Left ventricle myocardium inferior (tissue), 1 donor: ENCODE results near the gene PLBD1. TPM values are rescaled to one million over a fixed set of nuclear protein-coding genes. Genes with fewer than 3 reads are reported as not detected.

Source experiments
- DNase-seq: peaks from one replicate; pipeline ENCODE4 v3.0.0-alpha.2; 2020
- H3K27ac ChIP-seq: fragments of 200-600 bp; replicated peaks from 2 replicates; pipeline ENCODE4 v1.8.0; 2021
- H3K27me3 ChIP-seq: fragments of 200-600 bp; 2 replicates; pipeline ENCODE4 v1.8.0; 2021; ENCODE audit warnings: low read depth
- H3K36me3 ChIP-seq: fragments of 200-600 bp; 2 replicates; pipeline ENCODE4 v1.8.0; 2021
- H3K4me1 ChIP-seq: fragments of 200-600 bp; 2 replicates; pipeline ENCODE4 v1.8.0; 2021
- H3K4me3 ChIP-seq: fragments of 200-600 bp; 2 replicates; pipeline ENCODE4 v1.8.0; 2021; ENCODE audit warnings: mild to moderate bottlenecking, moderate library complexity
- H3K9me3 ChIP-seq: fragments of 200-600 bp; replicated peaks from 2 replicates; pipeline ENCODE4 v1.8.0; 2021
- CTCF ChIP-seq: fragments of 200-600 bp; IDR thresholded peaks from 2 replicates; pipeline ENCODE4 v1.8.0; 2021; ENCODE audit warnings: antibody characterized with exemption, mild to moderate bottlenecking, borderline replicate concordance
- intact Hi-C: fragments of 100-400 bp; cut with micrococcal nuclease; formaldehyde crosslinking; loops from one replicate; pipeline ENCODE4 v1.11.0; 2022
- total RNA-seq: library from RNA; stranded (reverse); fragmentation: NEBNext Ultra II Directional; extraction: Animal tissue kit (Norgen Biotek cat#: 25700); gene quantifications from one replicate; pipeline ENCODE4 v1.2.1, GENCODE V29; 2021
- donor health status: DM: no; HTN: yes; CAD: no; lungs with severe emphysema.

Gene PLBD1
- total RNA-seq, 1 donor from 2014 or later = 29.1 TPM

GRCh38 chr12:14564336-14564959 is 3.2 kb downstream of the PLBD1 start:
- Histone ChIP-seq H3K4me3 (no peak overlapping the region), H3K4me1 (peaks cover 34% of the 10 kb centered on the region), H3K27me3 (no peaks in the 10 kb centered on the region), H3K36me3 (no peaks in the 10 kb centered on the region), H3K9me3 (no peaks in the 10 kb centered on the region), H3K27ac (no peak overlapping the region)
- DNase-seq = no peak
- intact Hi-C loops = no loop called here
- TF ChIP-seq CTCF = no peak

GRCh38 chr12:14563046-14563445 is 4.6 kb downstream of the PLBD1 start:
- no peaks in the 10 kb centered on the region for H3K36me3 ChIP-seq
- no peaks in the 10 kb centered on the region for H3K9me3 ChIP-seq
- H3K4me1 ChIP-seq = peaks cover 23% of the 10 kb centered on the region
- H3K27me3 ChIP-seq = no peaks in the 10 kb centered on the region
- no peak for TF ChIP-seq CTCF
- no peak overlapping the region for H3K27ac ChIP-seq
- intact Hi-C loops = no loop called here
- no peak overlapping the region for H3K4me3 ChIP-seq
- no peak for DNase-seq

GRCh38 chr12:14562279-14562678 is 5.4 kb downstream of the PLBD1 start:
- Histone ChIP-seq H3K36me3 (no peaks in the 10 kb centered on the region), H3K27me3 (no peaks in the 10 kb centered on the region), H3K9me3 (no peaks in the 10 kb centered on the region), H3K27ac (no peak overlapping the region), H3K4me1 (peaks cover 19% of the 10 kb centered on the region), H3K4me3 (no peak overlapping the region)
- intact Hi-C loops = no loop called here
- TF ChIP-seq CTCF = no peak
- DNase-seq = no peak

GRCh38 chr12:14561677-14562238 is 5.9 kb downstream of the PLBD1 start:
- Histone ChIP-seq H3K36me3 (no peaks in the 10 kb centered on the region), H3K9me3 (no peaks in the 10 kb centered on the region), H3K27me3 (no peaks in the 10 kb centered on the region), H3K4me3 (no peak overlapping the region), H3K4me1 (peaks cover 19% of the 10 kb centered on the region), H3K27ac (peak overlapping the region; percentile 12)
- DNase-seq = no peak
- TF ChIP-seq CTCF = no peak
- intact Hi-C loops = no loop called here

GRCh38 chr12:14560904-14561574 is 6.6 kb downstream of the PLBD1 start:
- Histone ChIP-seq H3K27me3 (no peaks in the 10 kb centered on the region), H3K36me3 (no peaks in the 10 kb centered on the region), H3K4me1 (peaks cover 19% of the 10 kb centered on the region), H3K4me3 (no peak overlapping the region), H3K9me3 (no peaks in the 10 kb centered on the region), H3K27ac (peak overlapping the region; percentile 12)
- TF ChIP-seq CTCF = no peak
- DNase-seq = no peak
- intact Hi-C loops = no loop called here
